RWPE2 (cell line): ENCODE measurements around the gene MARVELD1.

Experiments used
- ATAC-seq: fragments of 200-7000 bp; cut with Tn5 transposase; 3 replicates; pipeline ENCODE4 v1.9.1; 2021; ENCODE audit warnings: low read depth
- DNase-seq: peaks from one replicate; pipeline ENCODE4 v3.0.0-alpha.2; 2020; ENCODE audit warnings: low spot score
- H3K27ac ChIP-seq: fragments of 450-650 bp; 2 replicates; pipeline ENCODE4 v1.5.1; 2017; ENCODE audit warnings: mild to moderate bottlenecking; ENCODE audit not compliant: poor library complexity, severe bottlenecking
- H3K27me3 ChIP-seq: fragments of 250-450 bp; sonication (Bioruptor Pico); 2 replicates; pipeline ENCODE4 v1.5.1; 2021; ENCODE audit warnings: mild to moderate bottlenecking, moderate library complexity; ENCODE audit not compliant: insufficient read depth, poor library complexity, severe bottlenecking
- H3K36me3 ChIP-seq: fragments of 250-450 bp; sonication (Bioruptor Pico); 2 replicates; pipeline ENCODE4 v1.5.1; 2020; ENCODE audit warnings: low read depth, mild to moderate bottlenecking, moderate library complexity
- H3K4me1 ChIP-seq: fragments of 250-450 bp; sonication (Bioruptor Pico); 2 replicates; pipeline ENCODE4 v1.5.1; 2021; ENCODE audit warnings: mild to moderate bottlenecking, moderate library complexity; ENCODE audit not compliant: insufficient read depth, poor library complexity, severe bottlenecking
- H3K4me3 ChIP-seq: fragments of 250-450 bp; sonication (Bioruptor Pico); 2 replicates; pipeline ENCODE4 v1.5.1; 2021; ENCODE audit warnings: mild to moderate bottlenecking, moderate library complexity; ENCODE audit not compliant: severe bottlenecking
- H3K9me3 ChIP-seq: fragments of 250-450 bp; sonication (Bioruptor Pico); 2 replicates; pipeline ENCODE4 v1.5.1; 2021; ENCODE audit warnings: mild to moderate bottlenecking, moderate library complexity; ENCODE audit not compliant: severe bottlenecking
- CTCF ChIP-seq: fragments of 450-650 bp; IDR thresholded peaks from one replicate; pipeline ENCODE4 v1.5.1; 2017; ENCODE audit warnings: mild to moderate bottlenecking, moderate library complexity; ENCODE audit not compliant: poor library complexity, severe bottlenecking

MARVELD1 gene

GRCh38 chr10:97732052-97732359 is 18.5 kb downstream of the MARVELD1 start:
- TF ChIP-seq CTCF = peak; percentile 69
- no peaks in the 10 kb centered on the region for H3K36me3 ChIP-seq
- no peak overlapping the region for H3K27ac ChIP-seq
- no peaks in the 10 kb centered on the region for H3K9me3 ChIP-seq
- no peaks in the 10 kb centered on the region for H3K27me3 ChIP-seq
- DNase-seq = no peak
- no peak overlapping the region for H3K4me3 ChIP-seq
- no peaks in the 10 kb centered on the region for H3K4me1 ChIP-seq
- no peak for ATAC-seq

GRCh38 chr10:97733256-97733655 is 19.7 kb downstream of the MARVELD1 start:
- Histone ChIP-seq H3K4me3 (no peak overlapping the region), H3K4me1 (peaks cover 4% of the 10 kb centered on the region), H3K27ac (no peak overlapping the region), H3K27me3 (no peaks in the 10 kb centered on the region), H3K36me3 (no peaks in the 10 kb centered on the region), H3K9me3 (no peaks in the 10 kb centered on the region)
- TF ChIP-seq CTCF = no peak
- ATAC-seq (no peak), DNase-seq (no peak)

GRCh38 chr10:97734021-97734420 is 20.5 kb downstream of the MARVELD1 start:
- Histone ChIP-seq H3K36me3 (peaks cover 6% of the 10 kb centered on the region), H3K27me3 (no peaks in the 10 kb centered on the region), H3K9me3 (no peaks in the 10 kb centered on the region), H3K4me1 (peaks cover 5% of the 10 kb centered on the region), H3K27ac (no peak overlapping the region), H3K4me3 (no peak overlapping the region)
- no peak for TF ChIP-seq CTCF
- DNase-seq (no peak), ATAC-seq (no peak)

GRCh38 chr10:97736403-97736901 is 22.9 kb downstream of the MARVELD1 start:
- no peak for TF ChIP-seq CTCF
- Histone ChIP-seq H3K27ac (peak overlapping the region; percentile 44), H3K9me3 (no peaks in the 10 kb centered on the region), H3K4me1 (peaks cover 5% of the 10 kb centered on the region), H3K4me3 (peak overlapping the region; percentile 89), H3K36me3 (peaks cover 30% of the 10 kb centered on the region), H3K27me3 (no peaks in the 10 kb centered on the region)
- DNase-seq (no peak), ATAC-seq (peak; percentile 3; the same call in 1 of the 3 replicates)

- Histone ChIP-seq H3K27ac (peak within 1 kb of the TSS; percentile 44), H3K4me1 (peaks cover 5% of the 10 kb centered on the region), H3K4me3 (peak within 1 kb of the TSS; percentile 89), H3K36me3 (peaks cover 37% of the 10 kb centered on the region), H3K27me3 (no peaks in the 10 kb centered on the region), H3K9me3 (no peaks in the 10 kb centered on the region)
- peak; percentile 92 for DNase-seq
- ATAC-seq = peak; percentile 75
- no peak for TF ChIP-seq CTCF
Observed at GRCh38 chr10:97736902-97737769, 23.6 kb downstream of the MARVELD1 start, which contains the start of gene ZFYVE27. ZFYVE27 (plus strand) TSS chr10:97737128; CDS start chr10:97738478, 1,350 bp downstream.
